Endodermal cell (in vitro differentiated cells): ENCODE data around the gene COA8. TPM values are rescaled to one million over a fixed set of nuclear protein-coding genes. Genes with fewer than 3 reads are reported as not detected.

ENCODE experiments used
- DNase-seq: peaks from one replicate; pipeline ENCODE4 v3.0.0-alpha.2; 2017
- H3K27ac ChIP-seq: 2 replicates; pipeline ENCODE4 v1.5.1; 2013; ENCODE audit warnings: mild to moderate bottlenecking, low read depth, low read length, moderate library complexity
- H3K27me3 ChIP-seq: 2 replicates; pipeline ENCODE4 v1.6.1; 2013; ENCODE audit warnings: mild to moderate bottlenecking, low read length, moderate library complexity; ENCODE audit not compliant: insufficient read depth, control insufficient read depth, poor library complexity, severe bottlenecking
- H3K36me3 ChIP-seq: 2 replicates; pipeline ENCODE4 v1.7.0; 2013; ENCODE audit warnings: mild to moderate bottlenecking, low read length, moderate library complexity; ENCODE audit not compliant: control insufficient read depth, insufficient read depth
- H3K4me1 ChIP-seq: one replicate; pipeline ENCODE4 v1.7.0; 2013; ENCODE audit warnings: low read length; ENCODE audit not compliant: control insufficient read depth, insufficient read depth
- H3K4me3 ChIP-seq: 2 replicates; pipeline ENCODE4 v1.5.1; 2013; ENCODE audit warnings: mild to moderate bottlenecking, low read length, moderate library complexity
- H3K9ac ChIP-seq: 2 replicates; pipeline ENCODE4 v1.6.1; 2013; ENCODE audit warnings: mild to moderate bottlenecking, low read length, moderate library complexity; ENCODE audit not compliant: poor library complexity, severe bottlenecking; ENCODE audit errors: extremely low read depth
- H3K9me3 ChIP-seq: 2 replicates; pipeline ENCODE4 v1.6.1; 2013; ENCODE audit warnings: mild to moderate bottlenecking, low read length, moderate library complexity; ENCODE audit not compliant: control insufficient read depth
- H3K27ac Mint-ChIP-seq: 2 replicates; pipeline ENCODE4 v1.8.0; 2020; ENCODE audit warnings: mixed read lengths
- H3K27me3 Mint-ChIP-seq: 2 replicates; pipeline ENCODE4 v1.8.0; 2021; ENCODE audit warnings: mild to moderate bottlenecking, mixed read lengths; ENCODE audit not compliant: insufficient read depth
- H3K36me3 Mint-ChIP-seq: 2 replicates; pipeline ENCODE4 v1.8.0; 2020; ENCODE audit warnings: low read depth, mixed read lengths
- H3K4me1 Mint-ChIP-seq: 2 replicates; pipeline ENCODE4 v1.8.0; 2020; ENCODE audit warnings: mixed read lengths
- H3K4me3 Mint-ChIP-seq: 2 replicates; pipeline ENCODE4 v1.8.0; 2020; ENCODE audit warnings: mild to moderate bottlenecking, moderate library complexity, mixed read lengths
- H3K9me3 Mint-ChIP-seq: 2 replicates; pipeline ENCODE4 v1.8.0; 2020; ENCODE audit warnings: mild to moderate bottlenecking, mixed read lengths
- WGBS, 2 experiments: methylation state at CpG; one replicate each; pipeline versions ENCODE4 v1.1.5 to v1.1.7; 2013; ENCODE audit warnings: missing lambda C conversion rate in 2 of 2, mixed read lengths in 1 of 2; ENCODE audit not compliant: insufficient coverage in 1 of 2, insufficient read length in 1 of 2; 5-methylcytosine and 5-hydroxymethylcytosine counted together
- total RNA-seq, 2 donors: library from RNA; stranded (reverse); fragmentation: NEBNext Ultra II Directional in 1 of 2; extraction: Animal tissue kit (Norgen Biotek cat#: 25700) in 1 of 2; gene quantifications; 2 replicates in 1 of 2; 3 replicates in 1 of 2; pipeline ENCODE4 v1.2.1, GENCODE V29; 2021
- TF ChIP-seq, protein P1 (sequence below): fragments of 200-600 bp; sonication (generic); conservative IDR thresholded peaks from 2 replicates; pipeline ENCODE4 v1.5.0; 2021; ENCODE audit warnings: antibody characterized with exemption, mild to moderate bottlenecking

The COA8 gene
- total RNA-seq, 2 donors from 2014 or later = 30.1 to 39.8 TPM

DNA sequence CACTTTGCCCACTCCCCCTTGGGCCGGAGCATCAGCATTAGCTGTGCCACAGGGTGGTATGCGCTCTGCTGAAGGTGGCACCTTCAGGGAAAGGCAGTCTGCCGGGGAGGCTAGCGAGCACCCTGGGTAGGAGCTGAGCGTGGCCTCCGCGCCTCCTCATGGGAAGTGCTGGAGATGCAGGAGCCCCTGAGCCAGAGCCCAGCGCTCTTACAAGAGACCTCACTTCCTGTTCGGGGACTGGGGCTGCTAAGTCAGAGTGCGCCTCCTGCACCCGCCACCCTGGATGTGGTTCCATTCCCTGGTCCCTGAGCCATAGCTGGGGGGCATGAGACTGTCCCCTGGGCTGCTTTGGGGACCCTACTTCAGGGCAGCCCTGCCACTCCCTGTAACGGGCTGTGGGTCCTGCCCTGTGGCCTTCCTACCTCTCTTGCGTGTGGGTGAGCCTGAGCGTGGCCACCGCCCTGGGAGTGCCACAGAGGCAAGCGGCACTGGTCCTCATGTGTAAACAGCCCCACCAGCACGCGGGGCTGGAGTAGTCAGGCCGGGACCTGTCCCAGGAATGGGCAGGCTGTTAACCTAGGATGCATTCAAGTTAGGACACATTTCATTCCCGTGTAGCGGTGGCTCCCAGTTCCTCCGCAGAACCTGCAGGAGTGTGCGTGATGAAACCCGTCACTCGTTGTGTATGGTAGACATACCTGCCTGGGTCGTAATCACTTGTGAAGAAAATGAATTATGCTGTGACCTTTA lies 19.4 kb downstream of the COA8 start:
- peak overlapping the region; percentile 24 for H3K27ac ChIP-seq
- no peak for DNase-seq
- Mint-ChIP-seq H3K4me3 (no peak overlapping the region), H3K27ac (no peak overlapping the region), H3K36me3 (peaks cover 37% of the 10 kb centered on the region), H3K4me1 (no peaks in the 10 kb centered on the region), H3K27me3 (no peaks in the 10 kb centered on the region), H3K9me3 (no peaks in the 10 kb centered on the region)
- no peaks in the 10 kb centered on the region for H3K4me1 ChIP-seq
- peaks cover 14% of the 10 kb centered on the region for H3K36me3 ChIP-seq
- H3K27me3 ChIP-seq = no peaks in the 10 kb centered on the region
- WGBS, 2 experiments = 94 to 98% methylated on average over 17 to 26 of the region's 26 CpGs
- no peak overlapping the region for H3K4me3 ChIP-seq
- TF ChIP-seq, protein P1, sequence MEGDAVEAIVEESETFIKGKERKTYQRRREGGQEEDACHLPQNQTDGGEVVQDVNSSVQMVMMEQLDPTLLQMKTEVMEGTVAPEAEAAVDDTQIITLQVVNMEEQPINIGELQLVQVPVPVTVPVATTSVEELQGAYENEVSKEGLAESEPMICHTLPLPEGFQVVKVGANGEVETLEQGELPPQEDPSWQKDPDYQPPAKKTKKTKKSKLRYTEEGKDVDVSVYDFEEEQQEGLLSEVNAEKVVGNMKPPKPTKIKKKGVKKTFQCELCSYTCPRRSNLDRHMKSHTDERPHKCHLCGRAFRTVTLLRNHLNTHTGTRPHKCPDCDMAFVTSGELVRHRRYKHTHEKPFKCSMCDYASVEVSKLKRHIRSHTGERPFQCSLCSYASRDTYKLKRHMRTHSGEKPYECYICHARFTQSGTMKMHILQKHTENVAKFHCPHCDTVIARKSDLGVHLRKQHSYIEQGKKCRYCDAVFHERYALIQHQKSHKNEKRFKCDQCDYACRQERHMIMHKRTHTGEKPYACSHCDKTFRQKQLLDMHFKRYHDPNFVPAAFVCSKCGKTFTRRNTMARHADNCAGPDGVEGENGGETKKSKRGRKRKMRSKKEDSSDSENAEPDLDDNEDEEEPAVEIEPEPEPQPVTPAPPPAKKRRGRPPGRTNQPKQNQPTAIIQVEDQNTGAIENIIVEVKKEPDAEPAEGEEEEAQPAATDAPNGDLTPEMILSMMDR = no peak
- H3K9me3 ChIP-seq = no peaks in the 10 kb centered on the region
- H3K9ac ChIP-seq = no peak overlapping the region

DNA sequence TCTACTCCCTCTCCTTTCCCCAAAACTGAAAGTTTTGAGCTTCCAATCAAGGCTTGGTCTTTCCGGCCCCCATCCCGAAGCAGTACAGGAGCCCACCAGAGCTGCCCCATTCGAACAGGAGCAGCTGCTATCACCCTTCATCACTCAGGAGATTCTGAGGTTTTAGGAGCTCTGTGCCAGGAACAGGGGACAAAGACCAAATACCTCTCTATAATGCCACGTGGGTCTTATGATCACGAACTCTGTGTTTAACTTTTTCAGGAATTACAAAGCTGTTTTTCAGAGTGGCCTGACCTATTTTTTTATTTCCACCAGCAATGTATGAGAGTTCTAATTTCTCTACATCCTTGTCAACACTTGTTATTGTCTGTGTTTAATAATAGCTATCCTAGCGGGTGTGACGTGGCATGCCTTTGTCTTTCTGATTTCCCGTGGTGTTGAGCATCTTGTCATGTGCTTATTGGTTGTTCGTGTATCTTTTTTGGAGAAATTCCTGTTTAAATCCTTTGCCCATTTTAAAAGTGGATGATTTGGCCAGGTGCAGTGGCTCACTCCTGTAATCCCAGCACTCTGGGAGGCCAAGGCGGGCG lies 21.7 kb downstream of the COA8 start:
- Mint-ChIP-seq H3K4me3 (no peak overlapping the region), H3K27ac (no peak overlapping the region), H3K9me3 (no peaks in the 10 kb centered on the region), H3K27me3 (no peaks in the 10 kb centered on the region), H3K36me3 (peaks cover 39% of the 10 kb centered on the region), H3K4me1 (no peaks in the 10 kb centered on the region)
- Histone ChIP-seq H3K27me3 (no peaks in the 10 kb centered on the region), H3K9ac (no peak overlapping the region), H3K36me3 (peaks cover 24% of the 10 kb centered on the region), H3K4me1 (no peaks in the 10 kb centered on the region), H3K9me3 (no peaks in the 10 kb centered on the region), H3K27ac (no peak overlapping the region), H3K4me3 (no peak overlapping the region)
- DNase-seq = no peak
- 92 to 93% methylated on average over 8 to 11 of the region's 11 CpGs for WGBS, 2 experiments
- TF ChIP-seq, protein P1 = no peak

DNA sequence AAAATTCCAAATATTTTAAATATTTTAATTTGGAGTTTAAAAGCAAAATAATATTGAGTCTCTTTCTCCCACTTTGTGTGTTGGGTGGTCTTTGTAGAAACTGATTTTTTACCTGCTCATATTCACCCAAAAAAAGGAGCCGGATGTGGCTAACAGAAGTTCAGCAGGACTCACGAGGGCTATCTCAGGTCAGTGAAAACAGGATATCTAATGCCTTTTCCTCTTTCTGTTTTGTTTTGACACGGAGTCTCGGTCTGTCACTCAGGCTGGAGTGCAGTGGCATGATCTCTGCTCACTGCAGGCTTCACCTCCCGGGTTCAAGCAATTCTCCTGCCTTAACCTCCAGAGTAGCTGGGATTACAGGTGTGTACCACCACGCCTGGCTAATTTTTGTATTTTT lies 30.8 kb downstream of the COA8 start:
- 83 to 94% methylated on average over 5 to 6 of the region's 6 CpGs for WGBS, 2 experiments
- Histone ChIP-seq H3K9ac (no peak overlapping the region), H3K27me3 (no peaks in the 10 kb centered on the region), H3K36me3 (peaks cover 11% of the 10 kb centered on the region), H3K4me1 (no peaks in the 10 kb centered on the region), H3K4me3 (no peak overlapping the region), H3K27ac (peak overlapping the region; percentile 97), H3K9me3 (no peaks in the 10 kb centered on the region)
- TF ChIP-seq, protein P1 = no peak
- no peaks in the 10 kb centered on the region for H3K27me3 Mint-ChIP-seq
- H3K36me3 Mint-ChIP-seq = peaks cover 14% of the 10 kb centered on the region
- no peak for DNase-seq
- no peak overlapping the region for H3K27ac Mint-ChIP-seq
- H3K4me1 Mint-ChIP-seq = peaks cover 5% of the 10 kb centered on the region
- H3K4me3 Mint-ChIP-seq = no peak overlapping the region
- H3K9me3 Mint-ChIP-seq = no peaks in the 10 kb centered on the region
